Calu3 (cell line): ENCODE results near the gene GRAMD4. TPM values are rescaled to one million over a fixed set of nuclear protein-coding genes. Genes with fewer than 3 reads are reported as not detected.
A peak's percentile ranks its signal among the peaks of the same experiment; 100 is the strongest.

ENCODE experiments used
- BruUV-seq: library from RNA; stranded (reverse); fragments of 400-500 nt; replicated peaks from 2 replicates; lab custom pipeline; 2021; lab: Mats Ljungman, UMichigan
- CTCF ChIA-PET: fragments of 300-600 bp; sonication (Branson Sonifier 250); formaldehyde crosslinking; loops from one replicate; lab custom pipeline; 2022; ENCODE audit warnings: antibody characterized with exemption; lab: Charles Lee
- DNase-seq: peaks from one replicate; pipeline ENCODE4 v3.0.0; 2022
- H3K27ac Mint-ChIP-seq: one replicate; pipeline ENCODE4 v1.8.0; 2022; ENCODE audit warnings: mixed read lengths; ENCODE audit not compliant: unreplicated experiment
- H3K27me3 Mint-ChIP-seq: one replicate; pipeline ENCODE4 v1.8.0; 2022; ENCODE audit warnings: mixed read lengths; ENCODE audit not compliant: unreplicated experiment
- H3K36me3 Mint-ChIP-seq: one replicate; pipeline ENCODE4 v1.8.0; 2022; ENCODE audit warnings: mild to moderate bottlenecking, moderate library complexity, mixed read lengths; ENCODE audit not compliant: insufficient read depth, unreplicated experiment
- H3K4me1 Mint-ChIP-seq: one replicate; pipeline ENCODE4 v1.8.0; 2022; ENCODE audit warnings: mild to moderate bottlenecking, low read depth, mixed read lengths; ENCODE audit not compliant: unreplicated experiment
- H3K4me3 Mint-ChIP-seq: one replicate; pipeline ENCODE4 v1.8.0; 2022; ENCODE audit warnings: mild to moderate bottlenecking, low read depth, moderate library complexity, mixed read lengths; ENCODE audit not compliant: unreplicated experiment
- H3K9me3 Mint-ChIP-seq: one replicate; pipeline ENCODE4 v1.8.0; 2022; ENCODE audit warnings: low read depth, mixed read lengths; ENCODE audit not compliant: unreplicated experiment
- intact Hi-C: fragments of 100-400 bp; cut with micrococcal nuclease; formaldehyde crosslinking; loops from one replicate; pipeline ENCODE4 v1.10.0; 2022; ENCODE audit not compliant: unreplicated experiment
- total RNA-seq: library from RNA; stranded (reverse); gene quantifications from 2 replicates; pipeline ENCODE4 v1.2.3, GENCODE V29; 2022
- TF ChIP-seq, protein P1 (sequence below): fragments of 200-600 bp; IDR thresholded peaks from one replicate; pipeline ENCODE4 v1.8.0; 2022; ENCODE audit warnings: antibody characterized with exemption; ENCODE audit not compliant: unreplicated experiment

The GRAMD4 gene
- total RNA-seq, 1 experiment from 2014 or later, result 61.2 TPM

DNA sequence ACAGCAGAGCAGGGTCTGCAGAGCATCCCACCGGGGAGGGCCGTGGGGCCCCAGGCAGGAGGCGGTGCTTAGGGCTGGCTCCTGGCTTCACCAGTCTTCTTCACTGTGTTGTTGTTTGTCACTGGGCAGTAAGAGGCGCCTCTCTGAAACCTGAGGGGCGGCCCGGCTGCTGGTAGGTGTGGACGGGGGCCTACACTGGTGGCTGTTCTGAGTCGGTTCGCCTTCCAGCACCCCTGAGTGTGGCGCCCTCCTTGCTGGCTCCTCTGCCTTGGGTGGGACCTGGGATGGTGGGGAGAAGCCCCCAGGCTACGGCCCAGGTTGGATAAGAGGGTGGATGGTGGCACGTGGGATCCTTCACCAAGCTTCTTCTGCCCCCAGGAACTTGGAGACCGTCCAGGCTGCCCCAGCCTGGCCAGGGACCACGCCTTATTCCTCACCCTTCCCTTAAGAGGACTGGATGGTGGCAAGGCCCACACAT lies 10.4 kb upstream of the GRAMD4 start:
- peak; percentile 32 for DNase-seq
- H3K4me3 Mint-ChIP-seq, result peak overlapping the region; percentile 12
- H3K9me3 Mint-ChIP-seq, result no peaks in the 10 kb centered on the region
- intact Hi-C loops, result loop anchor here (1.0 to 10.0 kb wide), 2 partner anchors 46 to 55 kb away; no protein-coding TSS in a partner anchor
- CTCF ChIA-PET, result interaction anchor here (0.6 to 1.6 kb wide), 7 partner anchors 13 to 164 kb away, joined by 3 to 7 read pairs (median 4); no protein-coding TSS in a partner anchor
- H3K27me3 Mint-ChIP-seq, result no peaks in the 10 kb centered on the region
- peak overlapping the region; percentile 83 for H3K27ac Mint-ChIP-seq
- H3K36me3 Mint-ChIP-seq, result peaks cover 8% of the 10 kb centered on the region
- BruUV-seq, result no TSS peak
- peaks cover 45% of the 10 kb centered on the region for H3K4me1 Mint-ChIP-seq
- TF ChIP-seq, protein P1, sequence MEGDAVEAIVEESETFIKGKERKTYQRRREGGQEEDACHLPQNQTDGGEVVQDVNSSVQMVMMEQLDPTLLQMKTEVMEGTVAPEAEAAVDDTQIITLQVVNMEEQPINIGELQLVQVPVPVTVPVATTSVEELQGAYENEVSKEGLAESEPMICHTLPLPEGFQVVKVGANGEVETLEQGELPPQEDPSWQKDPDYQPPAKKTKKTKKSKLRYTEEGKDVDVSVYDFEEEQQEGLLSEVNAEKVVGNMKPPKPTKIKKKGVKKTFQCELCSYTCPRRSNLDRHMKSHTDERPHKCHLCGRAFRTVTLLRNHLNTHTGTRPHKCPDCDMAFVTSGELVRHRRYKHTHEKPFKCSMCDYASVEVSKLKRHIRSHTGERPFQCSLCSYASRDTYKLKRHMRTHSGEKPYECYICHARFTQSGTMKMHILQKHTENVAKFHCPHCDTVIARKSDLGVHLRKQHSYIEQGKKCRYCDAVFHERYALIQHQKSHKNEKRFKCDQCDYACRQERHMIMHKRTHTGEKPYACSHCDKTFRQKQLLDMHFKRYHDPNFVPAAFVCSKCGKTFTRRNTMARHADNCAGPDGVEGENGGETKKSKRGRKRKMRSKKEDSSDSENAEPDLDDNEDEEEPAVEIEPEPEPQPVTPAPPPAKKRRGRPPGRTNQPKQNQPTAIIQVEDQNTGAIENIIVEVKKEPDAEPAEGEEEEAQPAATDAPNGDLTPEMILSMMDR, result no peak

DNA sequence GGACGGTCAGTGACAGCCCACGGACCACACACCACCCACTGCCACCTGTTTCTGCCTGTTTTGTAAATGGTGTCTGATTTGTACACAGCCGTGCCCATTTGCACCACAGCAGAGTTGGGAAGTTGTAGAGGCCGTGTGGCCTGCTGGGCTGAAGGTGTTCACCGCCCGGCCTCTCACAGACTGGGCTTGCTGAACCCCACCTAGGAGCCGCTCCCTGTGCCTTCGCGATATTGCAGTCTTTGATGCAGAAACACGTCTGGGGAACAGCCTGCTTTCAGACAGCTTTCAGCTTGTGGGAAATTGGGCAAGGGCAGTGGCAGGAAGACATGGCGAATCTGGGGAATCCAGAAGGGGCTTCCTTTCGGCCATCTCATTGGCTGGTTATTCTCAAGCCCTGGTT lies 9.8 kb upstream of the GRAMD4 start:
- intact Hi-C loops, result no loop called here
- Mint-ChIP-seq H3K27me3 (no peaks in the 10 kb centered on the region), H3K27ac (no peak overlapping the region), H3K9me3 (no peaks in the 10 kb centered on the region), H3K4me3 (no peak overlapping the region), H3K4me1 (peaks cover 45% of the 10 kb centered on the region), H3K36me3 (peaks cover 8% of the 10 kb centered on the region)
- no peak for DNase-seq
- TF ChIP-seq, protein P1, result no peak
- BruUV-seq, result no TSS peak
- CTCF ChIA-PET, result interaction anchor here (0.6 kb wide), 1 partner anchor 47 kb away, joined by 3 read pairs; no protein-coding TSS in a partner anchor

DNA sequence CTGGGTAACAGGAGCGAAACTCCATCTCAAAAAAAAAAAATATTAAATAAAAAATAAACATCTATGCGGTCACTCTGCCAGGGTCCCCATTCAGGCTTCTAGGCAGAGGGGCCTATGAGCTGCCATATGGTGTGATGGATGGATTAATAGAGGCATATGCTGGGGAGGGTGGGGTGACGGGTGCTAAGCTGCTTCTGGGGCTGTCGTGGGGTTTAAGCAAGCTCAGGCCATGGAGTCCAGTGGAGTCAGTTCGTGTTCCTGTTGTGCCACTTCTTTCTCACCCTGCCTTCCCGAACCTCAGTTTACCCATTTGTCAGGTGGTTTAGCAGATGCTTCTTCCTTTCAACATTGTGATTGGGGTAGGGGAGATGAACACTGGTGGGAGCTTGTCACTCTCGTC lies 9.0 kb upstream of the GRAMD4 start:
- TF ChIP-seq, protein P1, result no peak
- peaks cover 8% of the 10 kb centered on the region for H3K36me3 Mint-ChIP-seq
- no peaks in the 10 kb centered on the region for H3K9me3 Mint-ChIP-seq
- no peak overlapping the region for H3K27ac Mint-ChIP-seq
- peaks cover 45% of the 10 kb centered on the region for H3K4me1 Mint-ChIP-seq
- H3K4me3 Mint-ChIP-seq, result no peak overlapping the region
- H3K27me3 Mint-ChIP-seq, result no peaks in the 10 kb centered on the region
- intact Hi-C loops, result no loop called here
- CTCF ChIA-PET, result no interaction called here
- no peak for DNase-seq
- BruUV-seq, result no TSS peak

DNA sequence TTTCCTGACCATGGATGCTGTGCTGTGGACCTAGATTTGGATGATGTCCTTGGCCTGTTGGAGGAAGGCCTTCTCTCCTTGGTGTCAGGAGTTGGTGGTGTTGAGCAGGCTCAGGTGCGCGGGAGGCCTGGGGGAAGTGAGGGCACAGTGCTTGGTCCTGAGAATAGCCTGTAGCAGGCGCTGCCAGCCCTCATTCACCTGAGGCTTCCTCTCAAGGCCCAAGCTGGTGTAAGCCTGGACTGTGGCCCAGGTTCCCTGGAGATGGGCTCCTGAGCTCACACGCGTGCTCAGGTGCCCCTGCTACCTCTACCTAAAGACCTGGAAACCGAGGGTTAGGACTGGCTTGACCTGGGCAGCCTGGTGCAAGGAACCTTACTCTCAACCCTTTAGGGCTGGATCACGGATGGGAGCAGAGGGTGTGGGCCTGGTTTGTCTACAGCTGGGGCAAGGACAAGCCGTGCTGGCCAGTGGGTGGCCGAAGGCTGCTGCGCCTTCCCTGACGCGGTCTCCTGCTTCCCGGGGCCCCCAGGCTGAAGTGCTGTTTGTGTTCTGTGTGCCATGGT lies 7.8 kb upstream of the GRAMD4 start:
- Mint-ChIP-seq H3K9me3 (no peaks in the 10 kb centered on the region), H3K27ac (no peak overlapping the region), H3K27me3 (no peaks in the 10 kb centered on the region), H3K4me1 (peaks cover 47% of the 10 kb centered on the region), H3K36me3 (peaks cover 8% of the 10 kb centered on the region), H3K4me3 (no peak overlapping the region)
- CTCF ChIA-PET, result interaction anchor here (0.5 to 0.6 kb wide), 2 partner anchors 10 to 23 kb away, joined by 3 to 4 read pairs; no protein-coding TSS in a partner anchor
- intact Hi-C loops, result no loop called here
- no TSS peak for BruUV-seq
- TF ChIP-seq, protein P1, result no peak
- DNase-seq, result no peak
